ENCODE results near the gene FLVCR2. TPM values are rescaled to one million over a fixed set of nuclear protein-coding genes. Genes with fewer than 3 reads are reported as not detected.

The FLVCR2 gene
- total RNA-seq, 2 donors from 2014 or later, result under 0.01 to 1.3 TPM

GRCh38 chr14:75547552-75548250 is 30.7 kb upstream of the FLVCR2 start:
- no peaks in the 10 kb centered on the region for H3K9me3 ChIP-seq
- no peak overlapping the region for H3K4me3 ChIP-seq
- TF ChIP-seq POLR2A (IDR thresholded peaks at IDR 0.05) (no peak), CTCF (IDR thresholded peaks at IDR 0.05) (no peak)
- DNase-seq (no peak), ATAC-seq (no peak)
- H3K36me3 ChIP-seq (replicated peaks in 1 of 2; ENCODE audit: insufficient read depth in 1 of 2, low read depth in 2 of 2), result no peaks in the 10 kb centered on the region
- H3K27me3 ChIP-seq, result no peaks in the 10 kb centered on the region
- H3K27ac ChIP-seq, result no peak overlapping the region
- 82 to 90% methylated on average over 7 to 11 of the region's 11 CpGs for WGBS, 2 donors
- intact Hi-C loops (cut with DNase I), result no loop called here
- H3K4me1 ChIP-seq, result no peaks in the 10 kb centered on the region

DNA sequence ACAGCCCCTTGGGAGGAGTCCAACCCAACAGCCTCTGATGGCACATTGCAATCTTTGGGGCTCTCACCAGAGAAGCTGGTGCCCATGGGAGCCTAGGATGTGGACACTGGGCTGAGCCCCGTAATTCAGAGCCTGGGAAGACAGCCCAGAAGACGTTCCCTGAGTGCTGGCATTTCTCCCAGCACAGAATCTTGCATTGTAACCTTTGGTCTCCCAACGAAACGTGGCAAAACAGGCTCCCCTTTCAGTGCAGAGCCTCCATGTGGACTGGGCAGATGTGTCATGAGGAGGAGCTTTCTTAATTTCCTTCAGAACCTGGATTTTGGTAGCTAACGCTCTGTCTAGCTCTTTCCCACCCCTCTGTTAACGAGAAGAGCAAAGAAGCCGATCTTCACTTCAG is 29.9 kb upstream of the FLVCR2 start:
- H3K27me3 ChIP-seq, result no peaks in the 10 kb centered on the region
- 46 to 65% methylated on average over 5 to 7 of the region's 7 CpGs for WGBS, 2 donors
- no peak overlapping the region for H3K4me3 ChIP-seq
- no peak for ATAC-seq
- intact Hi-C loops (cut with DNase I), result no loop called here
- peak in 2 of 4 donors; percentile 16 to 18 for DNase-seq
- H3K36me3 ChIP-seq (replicated peaks in 1 of 2; ENCODE audit: insufficient read depth in 1 of 2, low read depth in 2 of 2), result no peaks in the 10 kb centered on the region
- no peaks in the 10 kb centered on the region for H3K9me3 ChIP-seq
- TF ChIP-seq CTCF (IDR thresholded peaks at IDR 0.05), result no peak
- TF ChIP-seq POLR2A (IDR thresholded peaks at IDR 0.05), result no peak
- no peaks in the 10 kb centered on the region for H3K4me1 ChIP-seq
- no peak overlapping the region for H3K27ac ChIP-seq

GRCh38 chr14:75549169-75549568 is 29.3 kb upstream of the FLVCR2 start:
- no peaks in the 10 kb centered on the region for H3K27me3 ChIP-seq
- TF ChIP-seq CTCF (IDR thresholded peaks at IDR 0.05), result no peak
- no peak for TF ChIP-seq POLR2A (IDR thresholded peaks at IDR 0.05)
- no peaks in the 10 kb centered on the region for H3K36me3 ChIP-seq (replicated peaks in 1 of 2; ENCODE audit: insufficient read depth in 1 of 2, low read depth in 2 of 2)
- H3K9me3 ChIP-seq, result no peaks in the 10 kb centered on the region
- H3K4me3 ChIP-seq, result no peak overlapping the region
- no peak overlapping the region for H3K27ac ChIP-seq
- intact Hi-C loops (cut with DNase I), result no loop called here
- DNase-seq (no peak), ATAC-seq (no peak)
- H3K4me1 ChIP-seq, result no peaks in the 10 kb centered on the region
- 75 to 76% methylated on average over 5 of the region's 5 CpGs for WGBS, 2 donors

DNA sequence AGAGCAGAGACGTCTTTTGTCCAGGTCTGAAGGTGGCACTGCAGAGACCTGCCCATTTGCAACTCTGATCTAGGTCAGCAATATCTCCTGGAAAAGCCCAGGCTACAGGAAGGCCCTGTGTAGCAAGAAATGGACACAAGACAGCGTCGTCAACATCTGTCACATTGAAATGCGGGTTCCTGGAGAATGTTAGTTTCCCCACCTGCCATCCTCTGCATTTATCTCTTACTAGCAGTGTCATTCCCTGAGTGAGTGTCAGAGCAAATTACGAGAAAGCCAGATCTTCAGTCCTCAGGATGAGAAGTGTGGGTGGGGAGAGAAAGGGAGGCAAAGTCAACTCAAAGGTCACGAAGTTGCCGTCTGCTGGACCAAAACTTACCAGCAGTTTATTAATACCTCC is 27.4 kb upstream of the FLVCR2 start:
- intact Hi-C loops (cut with DNase I), result no loop called here
- Histone ChIP-seq H3K9me3 (no peaks in the 10 kb centered on the region), H3K4me1 (no peaks in the 10 kb centered on the region), H3K4me3 (no peak overlapping the region), H3K27me3 (no peaks in the 10 kb centered on the region), H3K36me3 (replicated peaks in 1 of 2; ENCODE audit: insufficient read depth in 1 of 2, low read depth in 2 of 2) (no peaks in the 10 kb centered on the region), H3K27ac (no peak overlapping the region)
- DNase-seq, result no peak
- WGBS, 2 donors, result 87 to 98% methylated on average over 6 to 7 of the region's 7 CpGs
- ATAC-seq, result no peak
- TF ChIP-seq POLR2A (IDR thresholded peaks at IDR 0.05) (no peak), CTCF (IDR thresholded peaks at IDR 0.05) (no peak)

DNA sequence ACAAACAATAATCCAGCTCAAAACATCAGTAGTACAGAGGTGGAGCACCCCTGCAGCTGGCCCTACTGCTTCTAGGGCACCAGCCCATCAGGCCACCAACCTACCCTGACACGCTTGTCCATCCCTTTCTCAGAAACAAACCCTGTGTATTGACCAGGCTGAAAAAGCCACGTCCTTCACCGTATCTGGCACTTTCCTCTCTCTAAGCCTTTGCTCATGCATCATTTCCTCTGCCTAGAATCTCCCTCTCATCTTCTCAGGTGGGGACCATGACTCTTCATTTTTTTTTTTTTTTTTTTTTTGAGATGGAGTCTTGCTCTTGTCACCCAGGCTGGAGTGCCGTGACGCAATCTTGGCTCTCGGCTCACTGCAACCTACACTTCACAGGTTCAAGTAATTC is 25.3 kb upstream of the FLVCR2 start:
- ATAC-seq, result no peak
- TF ChIP-seq POLR2A (IDR thresholded peaks at IDR 0.05), result no peak
- no peak for TF ChIP-seq CTCF (IDR thresholded peaks at IDR 0.05)

More for the DNA sequence above, 25.3 kb upstream of the FLVCR2 start:
- H3K27me3 ChIP-seq, result no peaks in the 10 kb centered on the region
- H3K4me3 ChIP-seq, result no peak overlapping the region
- DNase-seq, result no peak
- H3K27ac ChIP-seq, result no peak overlapping the region
- intact Hi-C loops (cut with DNase I), result no loop called here
- WGBS, 2 donors, result 94% methylated on average over 6 of the region's 6 CpGs
- H3K4me1 ChIP-seq, result no peaks in the 10 kb centered on the region
- H3K9me3 ChIP-seq, result no peaks in the 10 kb centered on the region
- H3K36me3 ChIP-seq (replicated peaks in 1 of 2; ENCODE audit: insufficient read depth in 1 of 2, low read depth in 2 of 2), result no peaks in the 10 kb centered on the region

Data from body of pancreas (tissue), 4 donors.